NCI-H345 treated with DMSO at 0.1 percent for 48 hours (cell line): ENCODE data around the gene EZR.

Experiments used
- DNase-seq: peaks from one replicate; lab custom pipeline; 2025; ENCODE audit not compliant: unreplicated experiment; lab: John Stamatoyannopoulos, UW

Gene EZR

GRCh38 chr6:158819213-158819976 is at the start of gene EZR:
TSS of gene EZR (minus strand) at chr6:158819368. CDS start at chr6:158818093, 1,275 bp downstream.
- peak; percentile 67 for DNase-seq

- DNase-seq: no peak
Measured at GRCh38 chr6:158868122-158868480, 48.9 kb upstream of the EZR start.

- no peak for DNase-seq
Measured at GRCh38 chr6:158867381-158868121, 48.4 kb upstream of the EZR start.

GRCh38 chr6:158865769-158866168 is 46.6 kb upstream of the EZR start:
- no peak for DNase-seq

GRCh38 chr6:158863646-158864045 is 44.5 kb upstream of the EZR start:
- DNase-seq: no peak

GRCh38 chr6:158861686-158862381 is 42.7 kb upstream of the EZR start:
- DNase-seq: no peak

- DNase-seq: no peak
Measured at GRCh38 chr6:158860279-158860865, 41.2 kb upstream of the EZR start.

GRCh38 chr6:158856261-158856660 is 37.1 kb upstream of the EZR start:
- DNase-seq: no peak

- DNase-seq: no peak
Measured at GRCh38 chr6:158854214-158855101, 35.3 kb upstream of the EZR start.

- no peak for DNase-seq
Measured at GRCh38 chr6:158853880-158854213, 34.7 kb upstream of the EZR start.

GRCh38 chr6:158853072-158853879 is 34.1 kb upstream of the EZR start:
- DNase-seq: no peak

GRCh38 chr6:158852312-158853071 is 33.3 kb upstream of the EZR start:
- DNase-seq: no peak

GRCh38 chr6:158850807-158851115 is 31.6 kb upstream of the EZR start:
- no peak for DNase-seq

- DNase-seq: peak; percentile 30
Measured at GRCh38 chr6:158849899-158850806, 31.0 kb upstream of the EZR start.

GRCh38 chr6:158848490-158848895 is 29.3 kb upstream of the EZR start:
- no peak for DNase-seq

GRCh38 chr6:158847786-158848185 is 28.6 kb upstream of the EZR start:
- no peak for DNase-seq

GRCh38 chr6:158847012-158847529 is 27.9 kb upstream of the EZR start:
- DNase-seq: no peak
